Ecto neural progenitor cell (in vitro differentiated cells): ENCODE data around the gene NUAK1.
A peak's percentile ranks its signal among the peaks of the same experiment; 100 is the strongest.

Experiments
- DNase-seq: peaks from one replicate; pipeline ENCODE4 v3.0.0-alpha.2; 2018; ENCODE audit warnings: low spot score

NUAK1 gene

GRCh38 chr12:106063826-106064720 lies 74.7 kb downstream of the NUAK1 start:
- peak; percentile 30 for DNase-seq

GRCh38 chr12:106062693-106063092 lies 76.1 kb downstream of the NUAK1 start:
- peak; percentile 25 for DNase-seq

GRCh38 chr12:106058256-106059182 lies 80.2 kb downstream of the NUAK1 start:
- DNase-seq: peak; percentile 24

- DNase-seq: no peak
These were observed 84.7 kb downstream of the NUAK1 start for GRCh38 chr12:106054049-106054448.

- no peak for DNase-seq
These were observed 86.8 kb downstream of the NUAK1 start for GRCh38 chr12:106051853-106052531.

GRCh38 chr12:106049546-106049945 lies 89.2 kb downstream of the NUAK1 start:
- peak; percentile 43 for DNase-seq

GRCh38 chr12:106049105-106049504 lies 89.6 kb downstream of the NUAK1 start:
- DNase-seq: peak; percentile 34

- DNase-seq: no peak
These were observed 90.1 kb downstream of the NUAK1 start for GRCh38 chr12:106048676-106049075.

- DNase-seq: no peak
These were observed 90.7 kb downstream of the NUAK1 start for GRCh38 chr12:106048016-106048415.

- no peak for DNase-seq
These were observed 91.8 kb downstream of the NUAK1 start for GRCh38 chr12:106046947-106047346.

GRCh38 chr12:106046301-106046846 lies 92.4 kb downstream of the NUAK1 start:
- no peak for DNase-seq

- no peak for DNase-seq
These were observed 93.5 kb downstream of the NUAK1 start for GRCh38 chr12:106045251-106045674.

GRCh38 chr12:106044773-106045172 lies 94.0 kb downstream of the NUAK1 start:
- DNase-seq: no peak

GRCh38 chr12:106042037-106042436 lies 96.7 kb downstream of the NUAK1 start:
- DNase-seq: no peak

GRCh38 chr12:106040521-106040920 lies 98.2 kb downstream of the NUAK1 start:
- peak; percentile 49 for DNase-seq

- no peak for DNase-seq
These were observed 98.9 kb downstream of the NUAK1 start for GRCh38 chr12:106039646-106040404.

- peak; percentile 44 for DNase-seq
These were observed 99.5 kb downstream of the NUAK1 start for GRCh38 chr12:106039242-106039641.

GRCh38 chr12:106037524-106038298 lies 101.0 kb downstream of the NUAK1 start:
- DNase-seq: peak; percentile 34

GRCh38 chr12:106035421-106035820 lies 103.3 kb downstream of the NUAK1 start:
- DNase-seq: no peak

- no peak for DNase-seq
These were observed 104.4 kb downstream of the NUAK1 start for GRCh38 chr12:106034316-106034715.
